Lower leg skin (tissue), 4 donors: Measurements from ENCODE around the gene TCEA2. TPM values are rescaled to one million over a fixed set of nuclear protein-coding genes. Genes with fewer than 3 reads are reported as not detected.

Experiments used
- DNase-seq, 2 donors: peaks; one replicate each; pipeline ENCODE4 v3.0.0-alpha.2; 2019; ENCODE audit warnings: low spot score in 2 of 2
- H3K4me3 ChIP-seq: fragments of 200-600 bp; sonication (generic); 2 replicates; pipeline ENCODE4 v1.5.1; 2017; ENCODE audit warnings: mild to moderate bottlenecking, low read depth; ENCODE audit not compliant: poor library complexity, severe bottlenecking
- POLR2A ChIP-seq, 2 donors: fragments of 450-650 bp; IDR thresholded peaks; one replicate each; pipeline ENCODE4 v1.6.1; 2016 to 2017; ENCODE audit warnings: antibody characterized with exemption in 2 of 2, mild to moderate bottlenecking in 1 of 2, moderate library complexity in 1 of 2
- WGBS, 2 donors: methylation state at CpG; one replicate each; pipeline ENCODE4 v1.1.5; 2018; 5-methylcytosine and 5-hydroxymethylcytosine counted together
- intact Hi-C: fragments of 100-400 bp; cut with DNase I; formaldehyde crosslinking; loops from one replicate; pipeline ENCODE4 v1.15.0; 2023; ENCODE audit warnings: low total_unique reads
- total RNA-seq, 4 donors: library from RNA; depleted of rRNA; stranded (reverse); fragments of >200 nt; gene quantifications; one replicate each; pipeline ENCODE4 v1.1.0, GENCODE V29; 2016
- TF ChIP-seq, protein P1 (sequence below), 3 donors: fragments of 450-650 bp; IDR thresholded peaks; one replicate each; pipeline ENCODE4 v1.5.1; 2016; ENCODE audit warnings: antibody characterized with exemption in 3 of 3, mild to moderate bottlenecking in 3 of 3, moderate library complexity in 2 of 3

The TCEA2 gene
- total RNA-seq, 4 donors from 2014 or later = 16.5 to 52.3 (median 22.8) TPM

DNA sequence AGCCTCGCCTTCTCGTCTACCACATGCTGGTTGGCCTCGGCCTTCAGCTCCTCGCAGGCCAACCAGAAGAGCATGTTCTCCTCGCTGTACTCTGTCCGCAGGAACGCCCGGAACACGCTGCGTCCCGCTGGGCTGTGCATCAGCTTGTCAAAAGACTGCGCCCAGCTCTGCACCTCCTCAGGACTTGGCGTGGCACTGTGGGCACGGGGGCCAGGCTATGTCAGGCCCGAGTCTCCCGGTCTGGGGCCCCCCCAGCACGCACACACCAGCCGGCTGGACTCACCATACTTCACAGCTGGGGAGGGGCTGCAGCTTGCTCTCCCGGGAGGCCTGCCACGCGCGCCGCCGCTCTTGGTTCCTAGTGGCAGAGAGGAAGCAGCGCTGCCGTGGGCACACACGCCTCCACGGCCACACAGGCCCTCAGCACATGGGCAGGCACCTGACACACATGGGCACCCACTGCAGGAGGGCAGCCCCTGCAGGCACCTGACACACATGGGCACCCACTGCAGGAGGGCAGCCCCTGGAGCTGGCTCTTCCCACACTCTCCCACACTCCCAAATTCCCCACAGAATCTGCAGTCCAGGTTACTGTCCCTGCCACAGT, 11.3 kb downstream of the TCEA2 start:
- TF ChIP-seq, protein P1, sequence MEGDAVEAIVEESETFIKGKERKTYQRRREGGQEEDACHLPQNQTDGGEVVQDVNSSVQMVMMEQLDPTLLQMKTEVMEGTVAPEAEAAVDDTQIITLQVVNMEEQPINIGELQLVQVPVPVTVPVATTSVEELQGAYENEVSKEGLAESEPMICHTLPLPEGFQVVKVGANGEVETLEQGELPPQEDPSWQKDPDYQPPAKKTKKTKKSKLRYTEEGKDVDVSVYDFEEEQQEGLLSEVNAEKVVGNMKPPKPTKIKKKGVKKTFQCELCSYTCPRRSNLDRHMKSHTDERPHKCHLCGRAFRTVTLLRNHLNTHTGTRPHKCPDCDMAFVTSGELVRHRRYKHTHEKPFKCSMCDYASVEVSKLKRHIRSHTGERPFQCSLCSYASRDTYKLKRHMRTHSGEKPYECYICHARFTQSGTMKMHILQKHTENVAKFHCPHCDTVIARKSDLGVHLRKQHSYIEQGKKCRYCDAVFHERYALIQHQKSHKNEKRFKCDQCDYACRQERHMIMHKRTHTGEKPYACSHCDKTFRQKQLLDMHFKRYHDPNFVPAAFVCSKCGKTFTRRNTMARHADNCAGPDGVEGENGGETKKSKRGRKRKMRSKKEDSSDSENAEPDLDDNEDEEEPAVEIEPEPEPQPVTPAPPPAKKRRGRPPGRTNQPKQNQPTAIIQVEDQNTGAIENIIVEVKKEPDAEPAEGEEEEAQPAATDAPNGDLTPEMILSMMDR (IDR thresholded peaks at IDR 0.05) = no peak
- no peak for TF ChIP-seq POLR2A (IDR thresholded peaks at IDR 0.05)
- DNase-seq = no peak
- WGBS, 2 donors = 55 to 69% methylated on average over 14 to 28 of the region's 28 CpGs
- intact Hi-C loops = no loop called here
- H3K4me3 ChIP-seq = no peak overlapping the region

DNA sequence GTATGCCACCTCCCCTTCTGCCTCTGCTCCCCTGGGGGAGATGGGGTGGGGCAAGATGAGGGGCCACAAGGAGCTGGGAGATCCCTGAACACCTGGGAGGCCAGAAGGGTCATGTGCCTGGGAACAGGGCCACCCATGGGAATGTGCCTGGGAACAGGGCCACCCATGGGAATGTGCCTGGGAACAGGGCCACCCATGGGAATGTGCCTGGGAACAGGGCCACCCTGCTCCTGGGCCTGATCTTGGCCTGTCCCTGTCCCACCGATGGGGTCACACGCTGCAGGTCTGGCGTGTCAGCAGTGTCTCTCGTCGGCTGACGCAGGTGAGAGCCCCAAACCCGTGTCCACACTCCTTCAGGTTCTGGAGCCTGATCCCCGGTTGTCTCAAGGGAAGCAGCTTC, 12.0 kb downstream of the TCEA2 start:
- 86% methylated on average over 8 of the region's 8 CpGs; no CpG with 5 or more reads in 1 of the 2 donors for WGBS, 2 donors
- TF ChIP-seq POLR2A (IDR thresholded peaks at IDR 0.05) = no peak
- intact Hi-C loops = no loop called here
- no peak overlapping the region for H3K4me3 ChIP-seq
- no peak for DNase-seq

DNA sequence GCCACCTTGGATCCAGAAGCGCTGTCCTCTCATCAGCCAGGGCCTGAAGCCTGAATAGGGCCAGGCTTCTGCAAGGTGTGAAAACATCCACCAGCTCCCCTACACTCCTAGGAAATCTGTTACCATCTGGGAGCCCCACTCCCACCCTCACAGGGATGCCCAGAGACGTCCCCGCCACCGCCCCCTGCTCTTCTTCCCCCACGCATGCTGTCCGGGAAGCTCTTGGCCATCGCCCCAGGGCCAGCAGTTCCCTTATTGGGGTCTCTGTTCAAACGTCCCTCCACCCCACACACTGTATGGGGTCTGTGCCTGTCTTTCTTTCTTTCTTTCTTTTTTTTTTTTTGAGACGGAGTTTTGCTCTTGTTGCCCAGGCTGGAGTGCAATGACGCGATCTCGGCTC, 12.6 kb downstream of the TCEA2 start:
- no peak for DNase-seq
- no peak overlapping the region for H3K4me3 ChIP-seq
- WGBS, 2 donors = 90 to 92% methylated on average over 12 of the region's 12 CpGs
- no peak for TF ChIP-seq POLR2A (IDR thresholded peaks at IDR 0.05)
- TF ChIP-seq, protein P1 (IDR thresholded peaks at IDR 0.05) = no peak
- intact Hi-C loops = no loop called here

DNA sequence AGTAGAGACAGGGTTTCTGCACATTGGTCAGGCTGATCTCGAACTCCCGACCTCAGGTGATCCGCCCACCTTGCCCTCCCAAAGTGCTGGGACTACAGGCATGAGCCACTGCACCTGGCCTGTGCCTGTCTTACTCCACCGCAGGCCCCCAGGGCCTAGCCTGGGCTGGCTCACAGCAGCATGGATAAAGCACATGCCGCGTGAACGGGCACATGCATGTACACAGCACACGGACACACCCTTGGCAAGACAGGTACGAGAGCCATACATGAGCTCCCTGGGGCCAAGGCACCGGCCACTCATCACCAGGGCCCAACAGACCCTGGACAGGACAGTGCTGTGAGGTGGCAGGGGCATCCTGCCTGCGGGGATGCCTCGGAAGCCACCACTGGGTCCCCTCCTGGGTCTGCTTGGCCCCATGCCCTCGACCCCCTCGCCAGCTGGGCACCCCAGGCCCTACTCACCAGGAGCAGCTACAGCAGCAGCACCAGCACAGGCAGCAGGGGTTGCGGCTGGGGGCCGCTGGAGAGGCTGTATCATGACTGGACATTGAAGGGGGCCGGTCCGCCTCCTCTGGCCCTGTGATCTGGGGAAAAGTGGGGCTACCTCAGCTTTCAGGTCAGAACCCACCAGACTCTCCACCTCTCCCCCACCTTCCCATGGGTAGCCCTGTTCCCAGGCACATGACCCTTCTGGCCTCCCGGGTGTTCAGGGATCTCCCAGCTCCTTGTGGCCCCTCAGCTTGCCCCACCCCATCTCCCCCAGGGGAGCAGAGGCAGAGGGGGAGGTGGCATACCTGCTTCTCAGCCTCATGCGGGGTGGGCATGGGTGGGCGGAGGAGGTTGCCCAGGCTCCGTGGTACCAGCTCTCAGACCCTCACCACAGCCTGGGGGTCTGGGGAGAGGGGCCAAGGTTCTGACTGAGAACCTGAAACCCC, 13.3 kb downstream of the TCEA2 start:
- DNase-seq = no peak
- H3K4me3 ChIP-seq = no peak overlapping the region
- intact Hi-C loops = no loop called here
- TF ChIP-seq, protein P1 (IDR thresholded peaks at IDR 0.05) = no peak
- TF ChIP-seq POLR2A (IDR thresholded peaks at IDR 0.05) = no peak
- WGBS, 2 donors = 70 to 73% methylated on average over 15 to 16 of the region's 22 CpGs

DNA sequence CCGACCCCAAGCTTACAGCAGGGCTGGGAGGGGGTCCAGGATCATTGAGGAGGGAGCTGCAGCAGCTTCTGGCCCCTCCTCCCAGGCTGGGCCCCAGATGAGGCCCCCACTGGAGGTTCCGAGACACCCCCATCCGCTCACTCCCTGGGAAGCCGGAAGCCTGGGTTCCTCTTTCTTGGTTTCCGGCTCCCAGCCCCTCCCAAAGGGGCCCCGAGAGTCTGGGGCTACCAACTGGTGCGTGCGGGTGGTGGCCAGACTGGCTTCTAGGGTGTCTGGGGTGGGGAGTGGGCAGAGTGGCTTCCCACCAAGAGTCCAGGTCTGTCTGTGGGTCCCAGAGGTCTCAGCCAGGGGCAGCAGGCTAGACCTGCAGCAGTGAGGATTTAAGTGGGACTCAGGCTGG, 14.1 kb downstream of the TCEA2 start:
- 83 to 95% methylated on average over 3 to 8 of the region's 8 CpGs for WGBS, 2 donors
- H3K4me3 ChIP-seq = no peak overlapping the region
- intact Hi-C loops = no loop called here
- TF ChIP-seq POLR2A (IDR thresholded peaks at IDR 0.05) = no peak
- TF ChIP-seq, protein P1 (IDR thresholded peaks at IDR 0.05) = no peak
- DNase-seq = no peak

DNA sequence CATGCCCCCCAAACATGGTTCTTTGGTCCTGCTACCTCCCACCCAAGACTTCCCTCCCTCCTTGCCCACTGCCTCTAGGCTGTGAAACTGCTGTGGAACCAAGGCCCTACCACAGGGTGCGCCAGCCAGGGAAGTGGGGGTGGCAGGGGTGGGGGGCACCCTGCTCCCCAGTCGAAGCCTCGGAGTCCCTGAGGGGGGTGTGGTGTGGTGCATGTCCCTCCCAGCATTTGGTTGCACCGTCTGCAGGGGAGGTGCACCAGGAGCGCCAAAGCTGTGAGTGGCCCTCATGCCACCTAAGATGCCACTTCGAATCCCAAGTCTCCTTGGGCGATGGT, 14.5 kb downstream of the TCEA2 start:
- intact Hi-C loops = no loop called here
- whole genome bisulfite sequencing, 2 donors = 52 to 67% methylated on average over 5 to 7 of the region's 7 CpGs
- H3K4me3 ChIP-seq = no peak overlapping the region
- no peak for DNase-seq
- TF ChIP-seq, protein P1 (IDR thresholded peaks at IDR 0.05) = no peak
- TF ChIP-seq POLR2A (IDR thresholded peaks at IDR 0.05) = no peak
